Esophagus muscularis mucosa (tissue), 4 donors: Measurements from ENCODE around the gene PHF2. TPM values are rescaled to one million over a fixed set of nuclear protein-coding genes. Genes with fewer than 3 reads are reported as not detected.

ENCODE experiments used
- DNase-seq: peaks from one replicate; pipeline ENCODE4 v3.0.0-alpha.2; 2017; ENCODE audit errors: extremely low spot score
- H3K27ac ChIP-seq, 4 donors: fragments of 200-600 bp; sonication (generic); replicated peaks in 1 of 4; 1 replicate in 3 of 4; 2 replicates in 1 of 4; pipeline ENCODE4 v1.5.1; 2016 to 2019; ENCODE audit warnings: mild to moderate bottlenecking in 1 of 4
- H3K27me3 ChIP-seq, 4 donors: fragments of 200-600 bp; sonication (generic); one replicate each; pipeline versions ENCODE4 v1.5.1 to v1.6.0; 2016 to 2019
- H3K36me3 ChIP-seq, 4 donors: fragments of 200-600 bp; sonication (generic); one replicate each; pipeline ENCODE4 v1.5.1; 2016 to 2019
- H3K4me1 ChIP-seq, 4 donors: fragments of 200-600 bp; sonication (generic); one replicate each; pipeline ENCODE4 v1.5.1; 2016 to 2019
- H3K4me3 ChIP-seq, 4 donors: fragments of 200-600 bp; sonication (generic); 1 replicate in 2 of 4; 2 replicates in 2 of 4; pipeline ENCODE4 v1.5.1; 2016 to 2019; ENCODE audit warnings: mild to moderate bottlenecking in 4 of 4, moderate library complexity in 1 of 4
- H3K9me3 ChIP-seq, 4 donors: fragments of 200-600 bp; sonication (generic); 1 replicate in 3 of 4; 2 replicates in 1 of 4; pipeline ENCODE4 v1.5.1; 2016 to 2019
- EP300 ChIP-seq: sonication (generic); formaldehyde crosslinking; IDR thresholded peaks from one replicate; pipeline ENCODE4 v1.6.1; 2017; ENCODE audit warnings: antibody characterized with exemption
- POLR2A ChIP-seq: fragments of 450-650 bp; IDR thresholded peaks from one replicate; pipeline ENCODE4 v1.6.1; 2017; ENCODE audit warnings: antibody characterized with exemption, moderate library complexity, mild to moderate bottlenecking, low read depth
- POLR2AphosphoS5 ChIP-seq, 2 donors: sonication (generic); formaldehyde crosslinking; IDR thresholded peaks; one replicate each; pipeline ENCODE4 v1.6.1; 2017; ENCODE audit warnings: antibody characterized with exemption in 2 of 2
- WGBS: methylation state at CpG from one replicate; pipeline ENCODE4 v1.1.5; 2018; 5-methylcytosine and 5-hydroxymethylcytosine counted together
- intact Hi-C: fragments of 100-400 bp; cut with DNase I; formaldehyde crosslinking; loops from one replicate; pipeline ENCODE4 v1.15.1; 2023
- total RNA-seq, 4 donors: library from RNA; depleted of rRNA; stranded (reverse); fragments of >200 nt; gene quantifications; one replicate each; pipeline versions ENCODE4 v1.1.0 to v1.2.1, GENCODE V29; 2016
- TF ChIP-seq, protein P1 (sequence below), 3 experiments: fragments of 200-600 bp in 2 of 3; fragments of 450-650 bp in 1 of 3; sonication (generic) in 2 of 3; IDR thresholded peaks; one replicate each; pipeline ENCODE4 v1.5.1; 2017 to 2019; ENCODE audit warnings: antibody characterized with exemption in 3 of 3, mild to moderate bottlenecking in 2 of 3, moderate library complexity in 1 of 3

PHF2 gene
- total RNA-seq, 4 donors from 2014 or later = 35.7 to 53.5 (median 43.2) TPM

GRCh38 chr9:93693129-93693528 lies 116.7 kb downstream of the PHF2 start:
- no peak overlapping the region for H3K4me3 ChIP-seq
- H3K36me3 ChIP-seq = no peaks in the 10 kb centered on the region
- no peak overlapping the region for H3K27ac ChIP-seq
- intact Hi-C loops = no loop called here
- 75% methylated on average over 3 of the region's 3 CpGs for WGBS
- no peaks in the 10 kb centered on the region for H3K4me1 ChIP-seq
- H3K27me3 ChIP-seq = no peaks in the 10 kb centered on the region
- no peak for TF ChIP-seq EP300
- no peak for TF ChIP-seq POLR2A
- TF ChIP-seq, protein P1, sequence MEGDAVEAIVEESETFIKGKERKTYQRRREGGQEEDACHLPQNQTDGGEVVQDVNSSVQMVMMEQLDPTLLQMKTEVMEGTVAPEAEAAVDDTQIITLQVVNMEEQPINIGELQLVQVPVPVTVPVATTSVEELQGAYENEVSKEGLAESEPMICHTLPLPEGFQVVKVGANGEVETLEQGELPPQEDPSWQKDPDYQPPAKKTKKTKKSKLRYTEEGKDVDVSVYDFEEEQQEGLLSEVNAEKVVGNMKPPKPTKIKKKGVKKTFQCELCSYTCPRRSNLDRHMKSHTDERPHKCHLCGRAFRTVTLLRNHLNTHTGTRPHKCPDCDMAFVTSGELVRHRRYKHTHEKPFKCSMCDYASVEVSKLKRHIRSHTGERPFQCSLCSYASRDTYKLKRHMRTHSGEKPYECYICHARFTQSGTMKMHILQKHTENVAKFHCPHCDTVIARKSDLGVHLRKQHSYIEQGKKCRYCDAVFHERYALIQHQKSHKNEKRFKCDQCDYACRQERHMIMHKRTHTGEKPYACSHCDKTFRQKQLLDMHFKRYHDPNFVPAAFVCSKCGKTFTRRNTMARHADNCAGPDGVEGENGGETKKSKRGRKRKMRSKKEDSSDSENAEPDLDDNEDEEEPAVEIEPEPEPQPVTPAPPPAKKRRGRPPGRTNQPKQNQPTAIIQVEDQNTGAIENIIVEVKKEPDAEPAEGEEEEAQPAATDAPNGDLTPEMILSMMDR (IDR thresholded peaks at IDR 0.05) = no peak
- TF ChIP-seq POLR2AphosphoS5 (IDR thresholded peaks at IDR 0.05) = no peak
- no peak for DNase-seq
- peaks cover 0 to 38% (median 24%) of the 10 kb centered on the region in 4 donors for H3K9me3 ChIP-seq

- Histone ChIP-seq H3K4me3 (no peak overlapping the region), H3K36me3 (no peaks in the 10 kb centered on the region), H3K9me3 (peaks cover 0 to 24% (median 10%) of the 10 kb centered on the region in 4 donors), H3K27ac (no peak overlapping the region), H3K27me3 (no peaks in the 10 kb centered on the region), H3K4me1 (no peaks in the 10 kb centered on the region)
- no peak for DNase-seq
- intact Hi-C loops = no loop called here
- TF ChIP-seq POLR2A (no peak), EP300 (no peak)
- whole genome bisulfite sequencing = 91% methylated on average over 28 of the region's 28 CpGs
Observed at GRCh38 chr9:93697352-93698139, 121.2 kb downstream of the PHF2 start.

GRCh38 chr9:93698140-93698908 lies 121.9 kb downstream of the PHF2 start:
- H3K9me3 ChIP-seq = peaks cover 0 to 24% (median 10%) of the 10 kb centered on the region in 4 donors
- WGBS = 81% methylated on average over 14 of the region's 16 CpGs
- TF ChIP-seq, protein P1 (IDR thresholded peaks at IDR 0.05) = no peak
- TF ChIP-seq POLR2AphosphoS5 (IDR thresholded peaks at IDR 0.05) (no peak), EP300 (no peak), POLR2A (no peak)
- no peaks in the 10 kb centered on the region for H3K4me1 ChIP-seq
- H3K27me3 ChIP-seq = no peaks in the 10 kb centered on the region
- no peak for DNase-seq
- no peak overlapping the region for H3K4me3 ChIP-seq
- intact Hi-C loops = no loop called here
- H3K36me3 ChIP-seq = no peaks in the 10 kb centered on the region
- H3K27ac ChIP-seq = no peak overlapping the region

DNA sequence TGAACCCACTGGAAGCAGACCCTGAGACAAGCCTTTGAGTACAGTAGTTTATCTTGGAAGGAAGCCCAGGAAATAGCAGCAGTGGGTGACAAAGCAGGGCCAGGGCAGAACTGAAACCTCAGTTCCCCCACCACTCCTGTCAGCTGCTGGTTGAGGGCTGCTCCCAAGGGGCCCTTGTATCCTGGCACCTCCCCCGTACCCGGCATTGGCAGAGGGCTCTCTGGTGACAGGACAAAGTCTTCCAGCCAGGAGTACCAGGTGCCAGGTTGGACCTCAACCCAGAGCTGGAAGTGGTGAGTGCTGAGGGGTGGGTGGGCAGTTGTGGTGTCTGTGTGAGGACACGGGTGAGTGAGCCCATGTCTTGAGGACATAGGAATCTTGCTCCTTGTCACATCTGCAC lies 123.3 kb downstream of the PHF2 start:
- H3K27me3 ChIP-seq = no peaks in the 10 kb centered on the region
- intact Hi-C loops = no loop called here
- H3K9me3 ChIP-seq = peaks cover 0 to 31% (median 15%) of the 10 kb centered on the region in 4 donors
- H3K27ac ChIP-seq = no peak overlapping the region
- H3K36me3 ChIP-seq = no peaks in the 10 kb centered on the region
- 88% methylated on average over 3 of the region's 3 CpGs for WGBS
- DNase-seq = no peak
- no peaks in the 10 kb centered on the region for H3K4me1 ChIP-seq
- no peak overlapping the region for H3K4me3 ChIP-seq
- no peak for TF ChIP-seq EP300
- TF ChIP-seq POLR2A = no peak
- TF ChIP-seq, protein P1 (IDR thresholded peaks at IDR 0.05) = no peak
- TF ChIP-seq POLR2AphosphoS5 (IDR thresholded peaks at IDR 0.05) = no peak
